HFF-Myc (cell line): Measurements from ENCODE around the gene MBNL2.
A peak's percentile ranks its signal among the peaks of the same experiment; 100 is the strongest.
"Not testable (repeated sequence)": the region's sequence is repeated elsewhere in the genome, so short reads cannot be mapped to it uniquely, and the experiment has no call there.

Source experiments
- DNase-seq: peaks from one replicate; pipeline ENCODE4 v3.0.0-alpha.2; 2011; ENCODE audit warnings: low read depth; ENCODE audit errors: extremely low read depth
- H3K4me3 ChIP-seq: replicated peaks from 2 replicates; pipeline ENCODE4 v1.5.1; 2011; ENCODE audit warnings: low read depth, mild to moderate bottlenecking, control low read depth, low read length
- CTCF ChIP-seq: IDR thresholded peaks from 2 replicates; pipeline ENCODE4 v1.5.1; 2012; ENCODE audit warnings: mild to moderate bottlenecking, low read depth, low read length, control low read depth; ENCODE audit errors: missing control alignments

MBNL2 gene

GRCh38 chr13:97348569-97349100 lies 126.5 kb downstream of the MBNL2 start:
- no peak for TF ChIP-seq CTCF

GRCh38 chr13:97352012-97352411 lies 129.9 kb downstream of the MBNL2 start:
- DNase-seq, H3K4me3 ChIP-seq: not testable (repeated sequence)

More at GRCh38 chr13:97348569-97349100, 126.5 kb downstream of the MBNL2 start:
- no peak for DNase-seq
- H3K4me3 ChIP-seq = no peak overlapping the region

GRCh38 chr13:97352815-97353214 lies 130.7 kb downstream of the MBNL2 start:
- no peak overlapping the region for H3K4me3 ChIP-seq
- no peak for DNase-seq
- no peak for TF ChIP-seq CTCF

GRCh38 chr13:97353927-97354675 lies 132.0 kb downstream of the MBNL2 start:
- DNase-seq = no peak
- TF ChIP-seq CTCF = no peak
- H3K4me3 ChIP-seq = no peak overlapping the region

- no peak for TF ChIP-seq CTCF
- no peak overlapping the region for H3K4me3 ChIP-seq
- DNase-seq = no peak
Measured at GRCh38 chr13:97354808-97355207, 132.7 kb downstream of the MBNL2 start.

- no peak overlapping the region for H3K4me3 ChIP-seq
- TF ChIP-seq CTCF = no peak
- no peak for DNase-seq
Measured at GRCh38 chr13:97356592-97356991, 134.5 kb downstream of the MBNL2 start.

- TF ChIP-seq CTCF = peak; percentile 84
- DNase-seq = peak; percentile 50
- H3K4me3 ChIP-seq = no peak overlapping the region
Measured at GRCh38 chr13:97359181-97360057, 137.3 kb downstream of the MBNL2 start.
